Metanephros (tissue), 1 donor: ENCODE results near the gene USP25. TPM values are rescaled to one million over a fixed set of nuclear protein-coding genes. Genes with fewer than 3 reads are reported as not detected.

Experiments used
- total RNA-seq: library from RNA; depleted of rRNA; stranded (reverse); fragments of >200 nt; gene quantifications from one replicate; pipeline ENCODE4 v1.2.3, GENCODE V29; 2014

The USP25 gene
- 59.0 TPM for total RNA-seq

GRCh38 chr21:15729674-15730483, at the start of gene USP25:
Gene USP25 (plus strand): TSS chr21:15729982. CDS start chr21:15730394, 412 bp downstream.

